ENCODE results near the gene RAD9A. TPM values are rescaled to one million over a fixed set of nuclear protein-coding genes. Genes with fewer than 3 reads are reported as not detected.

The RAD9A gene
- total and polyA plus RNA-seq, 9 of the 15 experiments (the other 6 are each of a cell fraction or from before 2014, with no cell fraction given), result 1.4 to 41.2 (median 16.1) TPM

DNA sequence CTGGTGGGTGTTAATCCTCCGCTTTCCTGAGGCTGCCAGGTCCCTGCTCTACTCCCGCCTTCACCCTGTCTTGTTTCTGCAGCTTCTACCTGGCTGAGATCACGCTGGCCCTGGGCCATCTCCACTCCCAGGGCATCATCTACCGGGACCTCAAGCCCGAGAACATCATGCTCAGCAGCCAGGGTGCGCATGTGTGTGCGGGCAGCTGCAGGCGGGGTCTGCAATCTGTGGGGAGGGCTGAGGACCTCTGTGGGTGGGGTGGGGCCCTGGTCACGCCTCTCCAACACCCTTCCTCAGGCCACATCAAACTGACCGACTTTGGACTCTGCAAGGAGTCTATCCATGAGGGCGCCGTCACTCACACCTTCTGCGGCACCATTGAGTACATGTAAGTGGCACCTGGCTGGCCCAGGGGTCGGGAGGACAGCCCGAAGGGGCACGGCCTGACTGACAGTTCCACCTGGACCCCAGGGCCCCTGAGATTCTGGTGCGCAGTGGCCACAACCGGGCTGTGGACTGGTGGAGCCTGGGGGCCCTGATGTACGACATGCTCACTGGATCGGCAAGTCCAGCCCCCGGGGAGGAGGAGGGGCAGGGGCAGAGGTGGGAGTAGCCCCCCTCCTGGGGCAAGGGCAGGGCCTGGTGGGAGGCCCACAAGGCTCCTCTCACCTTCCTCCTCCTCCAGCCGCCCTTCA is 41.0 kb downstream of the RAD9A start:
- no peak overlapping the region for H2AFZ ChIP-seq (ENCODE audit: low read depth, low read length)
- H3K79me2 ChIP-seq (ENCODE audit: control insufficient read depth, insufficient read depth, low read length), result peaks cover 25% of the 10 kb centered on the region
- H3K36me3 ChIP-seq (ENCODE audit: control insufficient read depth, insufficient read depth, low read length), result peaks cover 77% of the 10 kb centered on the region; the same call in 2 of the 3 replicates
- H3K27me3 ChIP-seq (ENCODE audit: control insufficient read depth in 2 of 2, insufficient read depth in 2 of 2, low read length in 2 of 2), result no peaks in the 10 kb centered on the region
- WGBS (ENCODE audit: insufficient coverage, low coverage, missing lambda C conversion rate), result 96% methylated on average over 17 of the region's 22 CpGs
- no peak overlapping the region for H3K4me3 ChIP-seq
- CTCF ChIA-PET (ENCODE audit: low intra/inter-chr PET ratio), result no interaction called here
- intact Hi-C loops (cut with micrococcal nuclease), result no loop called here
- in situ Hi-C loops (cut with MboI), result no loop called here
- H3K4me1 ChIP-seq (replicated peaks in 1 of 2; ENCODE audit: control insufficient read depth in 2 of 2, insufficient read depth in 2 of 2, low read length in 2 of 2), result peaks cover 23 to 69% of the 10 kb centered on the region in 2 experiments
- H3K27ac ChIP-seq (ENCODE audit: extremely low read depth, low read depth, low read length), result no peak overlapping the region
- POLR2A ChIA-PET, result interaction anchor here (0.6 to 1.1 kb wide), 2 partner anchors 9 to 44 kb away, joined by 3 read pairs; no protein-coding TSS in a partner anchor
- peak overlapping the region in 1 of 2 experiments; percentile 54; a peak in 1 of 4 replicates for H3K9ac ChIP-seq (ENCODE audit: insufficient read depth in 1 of 2, low read depth in 2 of 2, low read length in 2 of 2)
- no peaks in the 10 kb centered on the region for H3K9me3 ChIP-seq (replicated peaks; ENCODE audit: control insufficient read depth, insufficient read depth, low read depth, low read length)
- H3K4me2 ChIP-seq (ENCODE audit: insufficient read depth, low read length), result no peak overlapping the region
- FAIRE-seq (no peak), ATAC-seq (no peak), DNase-seq (ENCODE audit: extremely low read depth in 1 of 4, low spot score in 3 of 4) (no peak)
- BruUV-seq (replicated peaks), result no TSS peak
- TF ChIP-seq, protein P1, sequence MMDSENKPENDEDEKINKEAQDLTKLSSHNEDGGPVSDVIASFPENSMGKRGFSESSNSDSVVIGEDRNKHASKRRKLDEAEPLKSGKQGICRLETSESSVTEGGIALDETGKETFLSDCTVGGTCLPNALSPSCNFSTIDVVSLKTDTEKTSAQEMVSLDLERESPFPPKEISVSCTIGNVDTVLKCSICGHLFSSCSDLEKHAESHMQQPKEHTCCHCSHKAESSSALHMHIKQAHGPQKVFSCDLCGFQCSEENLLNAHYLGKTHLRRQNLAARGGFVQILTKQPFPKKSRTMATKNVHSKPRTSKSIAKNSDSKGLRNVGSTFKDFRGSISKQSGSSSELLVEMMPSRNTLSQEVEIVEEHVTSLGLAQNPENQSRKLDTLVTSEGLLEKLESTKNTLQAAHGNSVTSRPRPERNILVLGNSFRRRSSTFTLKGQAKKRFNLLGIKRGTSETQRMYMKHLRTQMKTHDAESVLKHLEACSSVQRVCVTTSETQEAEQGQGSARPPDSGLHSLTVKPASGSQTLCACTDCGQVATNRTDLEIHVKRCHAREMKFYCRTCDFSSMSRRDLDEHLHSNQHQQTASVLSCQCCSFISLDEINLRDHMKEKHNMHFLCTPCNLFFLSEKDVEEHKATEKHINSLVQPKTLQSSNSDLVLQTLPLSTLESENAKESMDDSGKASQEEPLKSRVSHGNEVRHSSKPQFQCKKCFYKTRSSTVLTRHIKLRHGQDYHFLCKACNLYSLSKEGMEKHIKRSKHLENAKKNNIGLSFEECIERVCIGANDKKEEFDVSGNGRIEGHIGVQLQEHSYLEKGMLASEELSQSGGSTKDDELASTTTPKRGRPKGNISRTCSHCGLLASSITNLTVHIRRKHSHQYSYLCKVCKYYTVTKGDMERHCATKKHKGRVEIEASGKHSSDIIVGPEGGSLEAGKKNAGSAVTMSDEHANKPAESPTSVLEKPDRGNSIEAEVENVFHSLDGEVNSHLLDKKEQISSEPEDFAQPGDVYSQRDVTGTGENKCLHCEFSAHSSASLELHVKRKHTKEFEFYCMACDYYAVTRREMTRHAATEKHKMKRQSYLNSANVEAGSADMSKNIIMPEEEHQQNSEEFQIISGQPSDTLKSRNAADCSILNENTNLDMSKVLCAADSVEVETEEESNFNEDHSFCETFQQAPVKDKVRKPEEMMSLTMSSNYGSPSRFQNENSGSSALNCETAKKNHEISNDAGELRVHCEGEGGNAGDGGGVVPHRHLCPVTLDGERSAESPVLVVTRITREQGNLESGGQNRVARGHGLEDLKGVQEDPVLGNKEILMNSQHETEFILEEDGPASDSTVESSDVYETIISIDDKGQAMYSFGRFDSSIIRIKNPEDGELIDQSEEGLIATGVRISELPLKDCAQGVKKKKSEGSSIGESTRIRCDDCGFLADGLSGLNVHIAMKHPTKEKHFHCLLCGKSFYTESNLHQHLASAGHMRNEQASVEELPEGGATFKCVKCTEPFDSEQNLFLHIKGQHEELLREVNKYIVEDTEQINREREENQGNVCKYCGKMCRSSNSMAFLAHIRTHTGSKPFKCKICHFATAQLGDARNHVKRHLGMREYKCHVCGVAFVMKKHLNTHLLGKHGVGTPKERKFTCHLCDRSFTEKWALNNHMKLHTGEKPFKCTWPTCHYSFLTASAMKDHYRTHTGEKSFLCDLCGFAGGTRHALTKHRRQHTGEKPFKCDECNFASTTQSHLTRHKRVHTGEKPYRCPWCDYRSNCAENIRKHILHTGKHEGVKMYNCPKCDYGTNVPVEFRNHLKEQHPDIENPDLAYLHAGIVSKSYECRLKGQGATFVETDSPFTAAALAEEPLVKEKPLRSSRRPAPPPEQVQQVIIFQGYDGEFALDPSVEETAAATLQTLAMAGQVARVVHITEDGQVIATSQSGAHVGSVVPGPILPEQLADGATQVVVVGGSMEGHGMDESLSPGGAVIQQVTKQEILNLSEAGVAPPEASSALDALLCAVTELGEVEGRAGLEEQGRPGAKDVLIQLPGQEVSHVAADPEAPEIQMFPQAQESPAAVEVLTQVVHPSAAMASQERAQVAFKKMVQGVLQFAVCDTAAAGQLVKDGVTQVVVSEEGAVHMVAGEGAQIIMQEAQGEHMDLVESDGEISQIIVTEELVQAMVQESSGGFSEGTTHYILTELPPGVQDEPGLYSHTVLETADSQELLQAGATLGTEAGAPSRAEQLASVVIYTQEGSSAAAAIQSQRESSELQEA (IDR thresholded peaks at IDR 0.05; ENCODE audit: low read depth), result no peak
- TF ChIP-seq TEAD1 (CRISPR knock-in tag; IDR thresholded peaks at IDR 0.05) (no peak), POLR2G (IDR thresholded peaks at IDR 0.05; ENCODE audit: low read depth, low read length) (peak; percentile 61; the same call in 1 of the 2 replicates), SIRT6 (IDR thresholded peaks at IDR 0.05; ENCODE audit: low read depth, low read length) (no peak)
- H4K20me1 ChIP-seq (replicated peaks; ENCODE audit: control insufficient read depth, insufficient read depth, low read length), result no peaks in the 10 kb centered on the region
- peaks cover 6% of the 10 kb centered on the region for H3K9me1 ChIP-seq (ENCODE audit: control insufficient read depth, insufficient read depth, low read length)
